Adrenal gland (tissue), 12 donors: ENCODE measurements around the gene HOXD1. TPM values are rescaled to one million over a fixed set of nuclear protein-coding genes. Genes with fewer than 3 reads are reported as not detected.

Source experiments
- DNase-seq, 7 donors: peaks; one replicate each; pipeline ENCODE4 v3.0.0-alpha.2; 2019 to 2020
- H3K27ac ChIP-seq, 5 donors: fragments of 200-600 bp; sonication (generic) in 4 of 5; 1 replicate in 3 of 5; 2 replicates in 2 of 5; pipeline versions ENCODE4 v1.5.1 to v1.8.0; 2016 to 2020; ENCODE audit warnings: mild to moderate bottlenecking in 1 of 5
- H3K27me3 ChIP-seq: fragments of 200-600 bp; 2 replicates; pipeline ENCODE4 v1.8.0; 2021
- H3K36me3 ChIP-seq, 2 donors: fragments of 200-600 bp; replicated peaks in 1 of 2; 1 replicate in 1 of 2; 2 replicates in 1 of 2; pipeline versions ENCODE4 v1.5.1 to v1.8.0; 2018 to 2022
- H3K4me1 ChIP-seq, 2 donors: fragments of 200-600 bp; replicated peaks in 1 of 2; 1 replicate in 1 of 2; 2 replicates in 1 of 2; pipeline versions ENCODE4 v1.5.1 to v1.8.0; 2018 to 2021
- H3K4me3 ChIP-seq, 4 donors: fragments of 200-600 bp; sonication (generic) in 3 of 4; one replicate each; pipeline ENCODE4 v1.5.1; 2016 to 2018
- H3K9me3 ChIP-seq, 3 donors: fragments of 200-600 bp; sonication (generic) in 1 of 3; replicated peaks in 1 of 3; 1 replicate in 2 of 3; 2 replicates in 1 of 3; pipeline versions ENCODE4 v1.5.1 to v1.8.0; 2016 to 2021
- POLR2A ChIP-seq, 2 donors: fragments of 450-650 bp; IDR thresholded peaks; one replicate each; pipeline ENCODE4 v1.6.1; 2017; ENCODE audit warnings: antibody characterized with exemption in 2 of 2, mild to moderate bottlenecking in 2 of 2, moderate library complexity in 1 of 2
- WGBS, 4 donors: extraction: QIAGEN DNeasy Blood & Tissue Kit in 2 of 4; methylation state at CpG; one replicate each; pipeline versions ENCODE4 v1.1.5 to v1.1.7; 2013 to 2017; 5-methylcytosine and 5-hydroxymethylcytosine counted together
- intact Hi-C, 2 donors: fragments of 100-400 bp; cut with DNase I; formaldehyde crosslinking; loops; one replicate each; pipeline versions ENCODE4 v1.14.1 to v1.15.0; 2022 to 2023
- polyA plus RNA-seq, 3 donors: library from polyadenylated mRNA; stranded (reverse); fragments of 200-250 nt in 2 of 3; fragments of 350-450 nt in 1 of 3; fragmentation: Illumina TruSeq in 1 of 3; extraction: RNeasy Lipid Tissue Mini Kit (QIAGEN cat#74804) in 1 of 3; gene quantifications; one replicate each; pipeline ENCODE4 v1.2.3, GENCODE V29; 2013 to 2014
- total RNA-seq, 9 donors: library from RNA; depleted of rRNA in 4 of 9; stranded (reverse); fragments of >200 nt in 4 of 9; fragments of 120-200 nt in 1 of 9; fragmentation: NEBNext Ultra II Directional in 1 of 9; extraction: Animal tissue kit (Norgen Biotek cat#: 25700) in 1 of 9; gene quantifications; one replicate each; pipeline versions ENCODE4 v1.1.0 to v1.2.4, GENCODE V29; 2013 to 2023
- TF ChIP-seq, protein P1 (sequence below), 6 experiments: fragments of 450-650 bp in 4 of 6; fragments of 200-600 bp in 2 of 6; sonication (generic) in 1 of 6; IDR thresholded peaks; 1 replicate in 5 of 6; 2 replicates in 1 of 6; pipeline versions ENCODE4 v1.5.1 to v1.8.0; 2016 to 2021; ENCODE audit warnings: antibody characterized with exemption in 6 of 6, mild to moderate bottlenecking in 2 of 6, moderate library complexity in 1 of 6
- donor health status: healthy with polysubstance abuse.
- donor health status: Bipolar disorder and iron deficiency.
- donor health status: DM: yes; HTN: yes; CAD: no.
- donor health status: DM: no; HTN: no; CAD: no.
- donor health status: DM: no; HTN: no; CAD: no.
- donor health status: DM: yes; HTN: yes; CAD: no.

HOXD1 gene
- total and polyA plus RNA-seq, 12 donors = 0.18 to 0.72 (median 0.31) TPM; not detected in 4

DNA sequence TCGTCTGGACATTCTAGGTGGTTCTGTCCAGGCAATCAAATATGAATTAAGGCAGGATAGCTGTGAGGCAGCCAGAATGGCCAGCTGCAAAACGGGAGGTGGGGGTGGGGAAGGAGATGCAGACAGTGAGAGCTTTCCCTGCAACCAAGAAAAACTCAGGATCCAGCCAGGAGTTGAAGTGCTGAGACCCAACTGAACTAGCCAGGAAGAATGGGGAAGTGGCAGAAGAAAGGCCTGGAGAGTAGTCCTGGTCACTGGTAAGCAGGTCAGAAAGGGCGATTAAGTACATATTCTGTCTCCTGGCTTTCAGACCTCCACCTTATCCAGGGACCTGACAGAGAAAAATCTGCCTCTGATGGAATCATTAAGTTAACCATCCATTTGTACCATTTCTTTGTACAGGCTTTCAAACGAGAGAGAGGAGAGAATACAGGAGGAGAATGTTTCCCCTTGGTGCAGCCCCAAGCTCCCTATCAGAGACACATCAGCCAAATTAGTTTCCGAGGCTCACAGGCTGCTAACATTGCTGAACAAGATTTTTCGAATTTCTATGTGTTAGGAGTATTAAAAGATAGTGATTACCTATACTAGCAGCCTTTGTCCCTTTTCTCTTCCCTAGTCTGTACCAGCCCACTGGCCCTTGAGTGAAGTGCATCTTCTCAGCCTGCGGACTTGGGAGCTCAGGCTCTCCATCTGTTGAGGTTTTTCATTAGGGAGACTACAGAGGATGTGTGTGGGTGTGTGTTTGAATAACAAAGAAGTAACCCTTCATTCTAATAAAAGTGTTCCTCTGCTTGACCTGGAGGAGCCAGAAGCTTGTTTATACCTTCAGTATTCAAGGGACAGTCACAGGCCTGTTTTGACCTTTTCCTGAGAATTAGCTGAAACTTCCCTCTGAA lies 12.5 kb upstream of the HOXD1 start:
- Histone ChIP-seq H3K27me3 (peaks cover 12% of the 10 kb centered on the region), H3K36me3 (no peaks in the 10 kb centered on the region), H3K27ac (peak overlapping the region in 1 of 5 donors; percentile 62), H3K9me3 (no peaks in the 10 kb centered on the region), H3K4me3 (no peak overlapping the region), H3K4me1 (peaks cover 5 to 19% of the 10 kb centered on the region in 2 donors)
- DNase-seq = no peak
- intact Hi-C loops = no loop called here
- TF ChIP-seq POLR2A (IDR thresholded peaks at IDR 0.05) = no peak
- TF ChIP-seq, protein P1, sequence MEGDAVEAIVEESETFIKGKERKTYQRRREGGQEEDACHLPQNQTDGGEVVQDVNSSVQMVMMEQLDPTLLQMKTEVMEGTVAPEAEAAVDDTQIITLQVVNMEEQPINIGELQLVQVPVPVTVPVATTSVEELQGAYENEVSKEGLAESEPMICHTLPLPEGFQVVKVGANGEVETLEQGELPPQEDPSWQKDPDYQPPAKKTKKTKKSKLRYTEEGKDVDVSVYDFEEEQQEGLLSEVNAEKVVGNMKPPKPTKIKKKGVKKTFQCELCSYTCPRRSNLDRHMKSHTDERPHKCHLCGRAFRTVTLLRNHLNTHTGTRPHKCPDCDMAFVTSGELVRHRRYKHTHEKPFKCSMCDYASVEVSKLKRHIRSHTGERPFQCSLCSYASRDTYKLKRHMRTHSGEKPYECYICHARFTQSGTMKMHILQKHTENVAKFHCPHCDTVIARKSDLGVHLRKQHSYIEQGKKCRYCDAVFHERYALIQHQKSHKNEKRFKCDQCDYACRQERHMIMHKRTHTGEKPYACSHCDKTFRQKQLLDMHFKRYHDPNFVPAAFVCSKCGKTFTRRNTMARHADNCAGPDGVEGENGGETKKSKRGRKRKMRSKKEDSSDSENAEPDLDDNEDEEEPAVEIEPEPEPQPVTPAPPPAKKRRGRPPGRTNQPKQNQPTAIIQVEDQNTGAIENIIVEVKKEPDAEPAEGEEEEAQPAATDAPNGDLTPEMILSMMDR (IDR thresholded peaks at IDR 0.05) = no peak
- 76 to 81% (median 79%) methylated on average over 7 of the region's 7 CpGs for WGBS, 4 donors

DNA sequence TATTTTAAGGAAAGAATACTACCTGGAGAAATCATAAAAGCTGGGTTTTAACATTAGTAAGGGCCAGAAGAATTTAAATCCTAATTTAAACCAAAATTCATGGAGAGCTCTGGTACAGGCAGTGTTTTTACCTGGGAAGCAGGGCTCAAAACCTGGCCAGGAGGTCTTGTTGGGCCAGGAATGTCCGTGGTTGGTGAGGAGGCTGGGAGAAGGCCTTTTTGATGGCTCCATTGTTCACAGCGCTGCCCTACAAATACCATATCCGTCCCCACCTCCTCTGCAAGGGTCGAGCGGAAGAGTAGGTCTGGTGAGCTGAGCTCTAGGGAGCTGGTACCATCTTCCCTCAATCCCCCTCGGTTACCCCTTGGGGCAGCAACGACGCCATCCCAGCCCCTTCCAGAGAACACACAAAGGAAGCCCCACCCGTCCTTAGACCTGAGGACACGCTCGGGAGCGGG lies 10.9 kb upstream of the HOXD1 start:
- 26 to 57% (median 37%) methylated on average over 5 to 12 of the region's 12 CpGs for WGBS, 4 donors
- Histone ChIP-seq H3K4me1 (peaks cover 5 to 19% of the 10 kb centered on the region in 2 donors), H3K36me3 (no peaks in the 10 kb centered on the region), H3K27me3 (peaks cover 7% of the 10 kb centered on the region), H3K27ac (peak overlapping the region in 1 of 5 donors; percentile 56), H3K4me3 (peak overlapping the region in 2 of 4 donors; percentile 23 to 57), H3K9me3 (no peaks in the 10 kb centered on the region)
- peak in 1 of 7 donors; percentile 19 for DNase-seq
- intact Hi-C loops = no loop called here
- TF ChIP-seq POLR2A (IDR thresholded peaks at IDR 0.05) = no peak
- TF ChIP-seq, protein P1 (IDR thresholded peaks at IDR 0.05) = no peak

GRCh38 chr2:176178038-176178756 lies 10.3 kb upstream of the HOXD1 start:
- WGBS, 4 donors = 1 to 10% (median 2%) methylated on average over 2 to 68 of the region's 68 CpGs
- Histone ChIP-seq H3K9me3 (no peaks in the 10 kb centered on the region), H3K27ac (peak overlapping the region in 1 of 5 donors; percentile 56), H3K27me3 (peaks cover 7% of the 10 kb centered on the region), H3K4me1 (peaks cover 5 to 19% of the 10 kb centered on the region in 2 donors), H3K36me3 (no peaks in the 10 kb centered on the region), H3K4me3 (peak overlapping the region in 2 of 4 donors; percentile 23 to 57)
- DNase-seq = peak in 3 of 7 donors; percentile 30 to 52 (median 41)
- no peak for TF ChIP-seq POLR2A (IDR thresholded peaks at IDR 0.05)
- TF ChIP-seq, protein P1 (IDR thresholded peaks at IDR 0.05) = no peak
- intact Hi-C loops = no loop called here

DNA sequence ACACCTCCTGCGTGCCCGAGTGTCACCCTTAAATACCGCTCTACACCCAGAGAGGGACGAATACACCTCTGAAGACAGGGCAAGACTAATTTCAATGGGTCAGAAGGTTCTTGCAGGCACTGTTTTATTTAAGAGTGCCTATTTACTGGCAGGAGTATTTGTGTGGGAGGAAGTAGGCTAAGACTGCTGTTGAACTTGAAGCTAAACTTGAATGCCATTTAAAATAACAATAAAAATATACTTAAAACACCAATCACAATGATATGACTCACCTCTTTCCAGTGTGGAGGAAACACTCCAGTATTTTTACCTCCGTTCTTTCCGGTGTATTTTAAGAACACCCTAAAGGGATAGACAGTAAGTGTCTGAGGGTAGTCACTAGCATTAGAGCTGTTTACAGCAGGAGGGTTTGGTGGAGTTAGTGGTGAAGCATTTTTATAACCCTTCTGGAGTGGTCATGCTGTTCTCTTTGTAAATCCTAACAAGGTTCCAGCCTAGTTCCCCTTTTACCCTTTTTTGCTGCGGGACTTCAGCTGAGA lies 9.6 kb upstream of the HOXD1 start:
- DNase-seq = no peak
- Histone ChIP-seq H3K27me3 (peaks cover 7% of the 10 kb centered on the region), H3K36me3 (no peaks in the 10 kb centered on the region), H3K27ac (peak overlapping the region in 1 of 5 donors; percentile 56), H3K4me1 (peaks cover 5 to 19% of the 10 kb centered on the region in 2 donors), H3K9me3 (no peaks in the 10 kb centered on the region), H3K4me3 (peak overlapping the region in 1 of 4 donors; percentile 57)
- 28 to 36% (median 33%) methylated on average over 6 to 7 of the region's 7 CpGs for WGBS, 4 donors
- TF ChIP-seq, protein P1 (IDR thresholded peaks at IDR 0.05) = no peak
- no peak for TF ChIP-seq POLR2A (IDR thresholded peaks at IDR 0.05)
- intact Hi-C loops = no loop called here
